Mesothelial cell of epicardium (in vitro differentiated cells): ENCODE data around the gene USP32. TPM values are rescaled to one million over a fixed set of nuclear protein-coding genes. Genes with fewer than 3 reads are reported as not detected.

Source experiments
- DNase-seq, 2 experiments: peaks; one replicate each; pipeline ENCODE4 v3.0.0; 2021; ENCODE audit warnings: low spot score in 2 of 2; ENCODE audit not compliant: unreplicated experiment in 2 of 2
- H3K27ac Mint-ChIP-seq: 2 replicates; pipeline ENCODE4 v1.8.0; 2021; ENCODE audit warnings: mixed read lengths
- H3K27me3 Mint-ChIP-seq: 2 replicates; pipeline ENCODE4 v1.8.0; 2021; ENCODE audit warnings: low read depth, mixed read lengths
- H3K36me3 Mint-ChIP-seq: 2 replicates; pipeline ENCODE4 v1.8.0; 2021; ENCODE audit warnings: mixed read lengths
- H3K4me1 Mint-ChIP-seq: 2 replicates; pipeline ENCODE4 v1.8.0; 2021; ENCODE audit warnings: mixed read lengths
- H3K4me3 Mint-ChIP-seq: 2 replicates; pipeline ENCODE4 v1.8.0; 2021; ENCODE audit warnings: mild to moderate bottlenecking, moderate library complexity, mixed read lengths
- H3K9me3 Mint-ChIP-seq: 2 replicates; pipeline ENCODE4 v1.8.0; 2021; ENCODE audit warnings: mixed read lengths
- total RNA-seq: library from RNA; stranded (reverse); gene quantifications from 3 replicates; pipeline ENCODE4 v1.2.1, GENCODE V29; 2021
- TF ChIP-seq, protein P1 (sequence below): fragments of 200-600 bp; sonication (generic); IDR thresholded peaks from one replicate; pipeline ENCODE4 v1.5.0; 2021; ENCODE audit warnings: antibody characterized with exemption; ENCODE audit not compliant: unreplicated experiment

The USP32 gene
- total RNA-seq, 1 donor from 2014 or later: 48.4 TPM

GRCh38 chr17:60157487-60158040 lies 234.4 kb downstream of the USP32 start:
- Mint-ChIP-seq H3K4me1 (peaks cover 9% of the 10 kb centered on the region), H3K27ac (no peak overlapping the region), H3K9me3 (no peaks in the 10 kb centered on the region), H3K4me3 (no peak overlapping the region), H3K36me3 (no peaks in the 10 kb centered on the region), H3K27me3 (peaks cover 87% of the 10 kb centered on the region)
- no peak for DNase-seq
- TF ChIP-seq, protein P1, sequence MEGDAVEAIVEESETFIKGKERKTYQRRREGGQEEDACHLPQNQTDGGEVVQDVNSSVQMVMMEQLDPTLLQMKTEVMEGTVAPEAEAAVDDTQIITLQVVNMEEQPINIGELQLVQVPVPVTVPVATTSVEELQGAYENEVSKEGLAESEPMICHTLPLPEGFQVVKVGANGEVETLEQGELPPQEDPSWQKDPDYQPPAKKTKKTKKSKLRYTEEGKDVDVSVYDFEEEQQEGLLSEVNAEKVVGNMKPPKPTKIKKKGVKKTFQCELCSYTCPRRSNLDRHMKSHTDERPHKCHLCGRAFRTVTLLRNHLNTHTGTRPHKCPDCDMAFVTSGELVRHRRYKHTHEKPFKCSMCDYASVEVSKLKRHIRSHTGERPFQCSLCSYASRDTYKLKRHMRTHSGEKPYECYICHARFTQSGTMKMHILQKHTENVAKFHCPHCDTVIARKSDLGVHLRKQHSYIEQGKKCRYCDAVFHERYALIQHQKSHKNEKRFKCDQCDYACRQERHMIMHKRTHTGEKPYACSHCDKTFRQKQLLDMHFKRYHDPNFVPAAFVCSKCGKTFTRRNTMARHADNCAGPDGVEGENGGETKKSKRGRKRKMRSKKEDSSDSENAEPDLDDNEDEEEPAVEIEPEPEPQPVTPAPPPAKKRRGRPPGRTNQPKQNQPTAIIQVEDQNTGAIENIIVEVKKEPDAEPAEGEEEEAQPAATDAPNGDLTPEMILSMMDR: no peak

DNA sequence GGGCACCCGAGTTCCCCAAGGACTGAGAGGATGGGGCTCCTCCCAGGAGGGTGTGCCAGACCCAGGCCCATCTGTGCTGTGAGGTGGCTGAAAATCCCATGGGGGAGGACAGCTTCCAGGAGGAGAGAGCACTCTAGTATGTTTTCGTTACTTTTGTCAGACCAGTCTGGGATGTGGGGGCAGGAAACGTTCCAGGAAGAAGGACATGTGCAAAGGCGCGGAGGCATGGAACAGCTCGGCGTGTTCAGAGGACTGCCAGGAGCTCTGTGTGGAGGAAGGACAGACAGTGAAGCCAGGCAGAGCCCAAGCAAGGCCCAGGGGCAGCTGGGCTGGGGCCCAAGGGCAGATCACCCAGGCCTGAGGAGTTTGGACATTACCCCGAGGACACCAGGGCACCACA lies 235.2 kb downstream of the USP32 start:
- Mint-ChIP-seq H3K9me3 (no peaks in the 10 kb centered on the region), H3K4me1 (peaks cover 9% of the 10 kb centered on the region), H3K4me3 (no peak overlapping the region), H3K36me3 (no peaks in the 10 kb centered on the region), H3K27ac (no peak overlapping the region), H3K27me3 (peaks cover 90% of the 10 kb centered on the region)
- TF ChIP-seq, protein P1: no peak
- no peak for DNase-seq

DNA sequence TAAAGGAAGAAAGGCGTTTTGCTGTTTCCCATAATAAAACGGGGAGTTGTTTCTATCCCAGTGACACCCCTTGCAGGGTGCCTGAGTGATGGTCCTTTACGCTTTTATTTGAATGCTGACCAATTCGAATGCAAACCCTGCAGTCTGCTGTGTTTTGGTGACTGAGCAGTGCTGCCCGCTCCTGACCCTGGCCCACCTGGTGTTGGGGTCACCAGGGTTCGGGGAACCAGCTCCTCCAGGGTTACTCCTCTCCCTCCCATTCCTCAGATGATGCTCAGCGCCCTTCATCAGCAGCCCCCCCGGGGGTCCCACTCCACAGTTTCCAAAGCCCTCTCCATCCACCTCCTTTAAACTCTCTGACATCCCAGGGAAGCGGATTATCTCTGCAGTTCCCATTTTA lies 236.1 kb downstream of the USP32 start:
- H3K9me3 Mint-ChIP-seq: no peaks in the 10 kb centered on the region
- H3K4me1 Mint-ChIP-seq: peaks cover 8% of the 10 kb centered on the region
- no peak for DNase-seq
- TF ChIP-seq, protein P1: no peak
- H3K27me3 Mint-ChIP-seq: peaks cover 91% of the 10 kb centered on the region
- no peak overlapping the region for H3K27ac Mint-ChIP-seq
- H3K4me3 Mint-ChIP-seq: no peak overlapping the region
- no peaks in the 10 kb centered on the region for H3K36me3 Mint-ChIP-seq

DNA sequence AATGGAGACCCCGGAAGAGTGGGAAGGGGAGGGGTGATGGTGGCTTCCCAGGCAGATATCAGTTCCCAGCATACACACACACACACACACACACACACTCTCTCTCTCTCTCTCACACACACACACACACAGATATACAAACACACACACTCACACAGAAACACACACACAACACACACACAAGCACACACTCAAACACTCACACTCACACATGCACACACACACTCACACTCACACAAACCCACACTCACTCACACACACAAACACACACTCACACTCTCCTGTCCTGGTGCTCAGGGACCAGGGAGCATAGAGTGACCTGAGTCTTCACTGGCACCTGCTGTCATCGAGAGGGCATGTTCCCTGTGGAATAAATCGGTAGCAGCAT lies 236.5 kb downstream of the USP32 start:
- Mint-ChIP-seq H3K4me3 (no peak overlapping the region), H3K27ac (no peak overlapping the region), H3K4me1 (peaks cover 10% of the 10 kb centered on the region), H3K36me3 (no peaks in the 10 kb centered on the region), H3K27me3 (peaks cover 91% of the 10 kb centered on the region), H3K9me3 (no peaks in the 10 kb centered on the region)
- DNase-seq: no peak
- TF ChIP-seq, protein P1: no peak

DNA sequence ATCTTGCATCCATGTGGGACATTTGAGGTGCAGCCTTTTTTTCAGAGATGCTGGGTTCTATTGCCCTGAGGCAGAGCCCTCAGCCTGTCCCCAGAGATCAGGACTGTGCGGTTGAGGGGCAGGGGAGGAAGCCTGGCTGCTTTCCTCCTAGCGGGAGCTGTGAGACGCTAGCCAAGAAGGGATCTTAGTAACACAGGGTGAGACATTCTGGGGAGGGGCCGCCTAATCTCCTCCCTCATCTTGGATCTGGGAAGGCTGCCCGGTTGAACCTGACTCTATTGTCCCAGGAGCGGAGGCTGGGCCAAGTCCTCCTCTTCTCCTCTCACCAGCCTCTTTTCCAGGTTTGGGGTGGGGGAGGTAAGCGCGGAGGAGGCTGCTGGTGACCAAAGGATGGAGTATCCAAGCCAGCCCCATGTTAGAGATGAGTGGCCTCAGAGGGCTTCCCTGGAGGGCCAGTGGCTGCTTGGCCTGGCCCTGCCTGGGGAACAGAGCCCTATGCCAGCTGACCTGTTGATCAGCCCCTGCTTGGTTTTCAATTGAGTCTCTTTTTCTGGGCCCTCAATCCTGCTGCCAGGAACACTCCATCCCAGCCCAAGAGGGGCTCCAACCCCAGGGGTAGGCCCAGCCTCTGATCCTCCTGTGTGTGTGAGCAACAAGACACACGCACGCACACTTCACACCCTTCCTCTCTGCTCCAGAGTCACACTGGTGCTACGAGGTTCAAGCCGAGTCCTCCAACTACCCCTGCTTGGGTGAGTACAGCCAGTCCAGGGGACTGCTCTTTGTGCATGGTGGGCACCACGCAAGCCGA lies 237.1 kb downstream of the USP32 start:
- H3K27ac Mint-ChIP-seq: no peak overlapping the region
- no peaks in the 10 kb centered on the region for H3K36me3 Mint-ChIP-seq
- no peak overlapping the region for H3K4me3 Mint-ChIP-seq
- H3K27me3 Mint-ChIP-seq: peaks cover 89% of the 10 kb centered on the region
- H3K4me1 Mint-ChIP-seq: peaks cover 10% of the 10 kb centered on the region
- TF ChIP-seq, protein P1: no peak
- no peak for DNase-seq
- no peaks in the 10 kb centered on the region for H3K9me3 Mint-ChIP-seq
